Keratinocyte (primary cell): Measurements from ENCODE around the gene HMGCS2.
"Not testable (repeated sequence)": the region's sequence is repeated elsewhere in the genome, so short reads cannot be mapped to it uniquely, and the experiment has no call there.

Experiments used
- EZH2 ChIP-seq: IDR thresholded peaks from one replicate; pipeline ENCODE4 v1.6.1; 2012; ENCODE audit warnings: inconsistent platforms, mild to moderate bottlenecking, low read length, moderate library complexity
- TF ChIP-seq, protein P1 (sequence below), 3 experiments: IDR thresholded peaks in 1 of 3; conservative IDR thresholded peaks in 1 of 3; optimal IDR thresholded peaks in 1 of 3; 2 replicates in 2 of 3; 3 replicates in 1 of 3; pipeline versions ENCODE3 to v1.5.1; 2011; ENCODE audit warnings: low read length in 3 of 3, mild to moderate bottlenecking in 3 of 3, moderate library complexity in 2 of 3, control low read depth in 1 of 3, inconsistent platforms in 1 of 3; ENCODE audit not compliant: insufficient read depth in 2 of 3; ENCODE audit errors: extremely low read depth in 1 of 3

DNA sequence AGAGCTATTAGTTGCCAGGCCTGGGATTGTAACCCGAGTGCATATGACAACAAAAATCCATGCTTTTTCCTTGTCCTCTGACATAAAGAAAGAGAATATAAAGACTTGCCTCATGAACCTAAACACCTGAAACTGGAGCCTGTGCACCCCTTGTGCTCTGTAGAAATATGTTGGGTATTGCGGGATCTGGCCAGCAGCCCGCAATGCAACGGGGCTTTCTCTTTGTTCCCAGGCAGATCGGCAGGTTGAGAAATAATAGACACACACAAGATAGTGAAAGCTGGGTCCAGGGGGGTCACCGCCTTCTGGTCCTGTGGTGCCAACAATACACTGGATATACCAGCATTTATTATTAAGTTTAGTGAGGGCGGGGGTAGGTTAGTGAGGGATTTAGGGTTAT, 17.3 kb upstream of the HMGCS2 start:
- TF ChIP-seq, protein P1, sequence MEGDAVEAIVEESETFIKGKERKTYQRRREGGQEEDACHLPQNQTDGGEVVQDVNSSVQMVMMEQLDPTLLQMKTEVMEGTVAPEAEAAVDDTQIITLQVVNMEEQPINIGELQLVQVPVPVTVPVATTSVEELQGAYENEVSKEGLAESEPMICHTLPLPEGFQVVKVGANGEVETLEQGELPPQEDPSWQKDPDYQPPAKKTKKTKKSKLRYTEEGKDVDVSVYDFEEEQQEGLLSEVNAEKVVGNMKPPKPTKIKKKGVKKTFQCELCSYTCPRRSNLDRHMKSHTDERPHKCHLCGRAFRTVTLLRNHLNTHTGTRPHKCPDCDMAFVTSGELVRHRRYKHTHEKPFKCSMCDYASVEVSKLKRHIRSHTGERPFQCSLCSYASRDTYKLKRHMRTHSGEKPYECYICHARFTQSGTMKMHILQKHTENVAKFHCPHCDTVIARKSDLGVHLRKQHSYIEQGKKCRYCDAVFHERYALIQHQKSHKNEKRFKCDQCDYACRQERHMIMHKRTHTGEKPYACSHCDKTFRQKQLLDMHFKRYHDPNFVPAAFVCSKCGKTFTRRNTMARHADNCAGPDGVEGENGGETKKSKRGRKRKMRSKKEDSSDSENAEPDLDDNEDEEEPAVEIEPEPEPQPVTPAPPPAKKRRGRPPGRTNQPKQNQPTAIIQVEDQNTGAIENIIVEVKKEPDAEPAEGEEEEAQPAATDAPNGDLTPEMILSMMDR (optimal IDR thresholded peaks at IDR 0.05 in 1 of 3, IDR thresholded peaks at IDR 0.05 in 1 of 3, conservative IDR thresholded peaks at IDR 0.05 in 1 of 3; ENCODE audit: extremely low read depth in 1 of 3, insufficient read depth in 2 of 3, low read length in 3 of 3): not testable (repeated sequence)
- not testable (repeated sequence) for TF ChIP-seq EZH2
